ENCODE data around the gene LRRC27. TPM values are rescaled to one million over a fixed set of nuclear protein-coding genes. Genes with fewer than 3 reads are reported as not detected.
"Not testable (repeated sequence)": the region's sequence is repeated elsewhere in the genome, so short reads cannot be mapped to it uniquely, and the experiment has no call there.

Gene LRRC27
- total RNA-seq, 1 donor from 2014 or later, result 13.8 TPM

GRCh38 chr10:132335189-132336063, 3.4 kb downstream of the LRRC27 start:
- H3K9me3 Mint-ChIP-seq (ENCODE audit: unreplicated experiment), result peaks cover 9% of the 10 kb centered on the region
- H3K27me3 Mint-ChIP-seq (ENCODE audit: unreplicated experiment), result no peaks in the 10 kb centered on the region
- DNase-seq, result no peak
- TF ChIP-seq CTCF (IDR thresholded peaks at IDR 0.05; ENCODE audit: partially characterized antibody, unreplicated experiment), result no peak
- no peaks in the 10 kb centered on the region for H3K36me3 Mint-ChIP-seq (ENCODE audit: unreplicated experiment)
- peaks cover 8% of the 10 kb centered on the region for H3K4me1 Mint-ChIP-seq (ENCODE audit: low read depth, unreplicated experiment)
- H3K4me3 Mint-ChIP-seq (ENCODE audit: unreplicated experiment), result no peak overlapping the region
- H3K27ac Mint-ChIP-seq (ENCODE audit: unreplicated experiment), result no peak overlapping the region

- no peak for DNase-seq
- Mint-ChIP-seq H3K36me3 (ENCODE audit: unreplicated experiment) (no peaks in the 10 kb centered on the region), H3K27me3 (ENCODE audit: unreplicated experiment) (no peaks in the 10 kb centered on the region), H3K4me1 (ENCODE audit: low read depth, unreplicated experiment) (peaks cover 8% of the 10 kb centered on the region), H3K4me3 (ENCODE audit: unreplicated experiment) (no peak overlapping the region), H3K27ac (ENCODE audit: unreplicated experiment) (no peak overlapping the region), H3K9me3 (ENCODE audit: unreplicated experiment) (peaks cover 9% of the 10 kb centered on the region)
- no peak for TF ChIP-seq CTCF (IDR thresholded peaks at IDR 0.05; ENCODE audit: partially characterized antibody, unreplicated experiment)
Observed at GRCh38 chr10:132336064-132336746, 4.2 kb downstream of the LRRC27 start.

GRCh38 chr10:132336919-132337407, 5.0 kb downstream of the LRRC27 start:
- TF ChIP-seq CTCF (IDR thresholded peaks at IDR 0.05; ENCODE audit: partially characterized antibody, unreplicated experiment), result no peak
- Mint-ChIP-seq H3K36me3 (ENCODE audit: unreplicated experiment) (no peaks in the 10 kb centered on the region), H3K27ac (ENCODE audit: unreplicated experiment) (no peak overlapping the region), H3K4me3 (ENCODE audit: unreplicated experiment) (no peak overlapping the region), H3K27me3 (ENCODE audit: unreplicated experiment) (no peaks in the 10 kb centered on the region), H3K4me1 (ENCODE audit: low read depth, unreplicated experiment) (peaks cover 13% of the 10 kb centered on the region), H3K9me3 (ENCODE audit: unreplicated experiment) (peaks cover 9% of the 10 kb centered on the region)
- DNase-seq, result no peak

- H3K9me3 Mint-ChIP-seq (ENCODE audit: unreplicated experiment); H3K4me1 Mint-ChIP-seq (ENCODE audit: low read depth, unreplicated experiment); H3K36me3 Mint-ChIP-seq (ENCODE audit: unreplicated experiment); H3K4me3 Mint-ChIP-seq (ENCODE audit: unreplicated experiment); DNase-seq; H3K27me3 Mint-ChIP-seq (ENCODE audit: unreplicated experiment); H3K27ac Mint-ChIP-seq (ENCODE audit: unreplicated experiment): not testable (repeated sequence)
Observed at GRCh38 chr10:132337854-132338253, 5.9 kb downstream of the LRRC27 start.

- no peak overlapping the region for H3K4me3 Mint-ChIP-seq (ENCODE audit: unreplicated experiment)
- H3K27me3 Mint-ChIP-seq (ENCODE audit: unreplicated experiment), result no peaks in the 10 kb centered on the region
- peaks cover 6% of the 10 kb centered on the region for H3K36me3 Mint-ChIP-seq (ENCODE audit: unreplicated experiment)
- peaks cover 8% of the 10 kb centered on the region for H3K4me1 Mint-ChIP-seq (ENCODE audit: low read depth, unreplicated experiment)
- H3K27ac Mint-ChIP-seq (ENCODE audit: unreplicated experiment), result no peak overlapping the region
- no peak for TF ChIP-seq CTCF (IDR thresholded peaks at IDR 0.05; ENCODE audit: partially characterized antibody, unreplicated experiment)
- H3K9me3 Mint-ChIP-seq (ENCODE audit: unreplicated experiment), result no peaks in the 10 kb centered on the region
- DNase-seq, result no peak
Observed at GRCh38 chr10:132338876-132339275, 6.9 kb downstream of the LRRC27 start.
